ENCODE data around the gene GAL3ST3. TPM values are rescaled to one million over a fixed set of nuclear protein-coding genes. Genes with fewer than 3 reads are reported as not detected.

The GAL3ST3 gene
- total and polyA plus RNA-seq, 2 donors: 0.25 to 0.42 TPM

Other genes with a start within 250 kb of the GAL3ST3 start
- 0.38 TPM for gene SNX32, start 215.2 kb downstream of the GAL3ST3 start, total RNA-seq
- 1.1 TPM for gene SNX32, start 215.2 kb downstream of the GAL3ST3 start, polyA plus RNA-seq
- 1,006 TPM for gene CFL1, start 191.0 kb downstream of the GAL3ST3 start, total RNA-seq
- 673 TPM for gene CFL1, start 191.0 kb downstream of the GAL3ST3 start, polyA plus RNA-seq
- 46.8 TPM for gene MUS81, start 188.7 kb downstream of the GAL3ST3 start, total RNA-seq
- 127 TPM for gene MUS81, start 188.7 kb downstream of the GAL3ST3 start, polyA plus RNA-seq
- gene EFEMP2, start 176.4 kb downstream of the GAL3ST3 start, total RNA-seq: 11.9 TPM
- 41.8 TPM for gene EFEMP2, start 176.4 kb downstream of the GAL3ST3 start, polyA plus RNA-seq
- gene CTSW, start 169.3 kb downstream of the GAL3ST3 start, total RNA-seq: 18.5 TPM
- gene CTSW, start 169.3 kb downstream of the GAL3ST3 start, polyA plus RNA-seq: 4.2 TPM
- gene FIBP, start 160.7 kb downstream of the GAL3ST3 start, total RNA-seq: 71.0 TPM
- 70.9 TPM for gene FIBP, start 160.7 kb downstream of the GAL3ST3 start, polyA plus RNA-seq
- 30.5 TPM for gene CCDC85B, start 158.5 kb downstream of the GAL3ST3 start, total RNA-seq
- 20.2 TPM for gene CCDC85B, start 158.5 kb downstream of the GAL3ST3 start, polyA plus RNA-seq
- gene FOSL1, start 148.8 kb downstream of the GAL3ST3 start, total RNA-seq: 0.14 TPM
- 3.8 TPM for gene FOSL1, start 148.8 kb downstream of the GAL3ST3 start, polyA plus RNA-seq
- 11.0 TPM for gene C11orf68, start 130.1 kb downstream of the GAL3ST3 start, total RNA-seq
- 38.8 TPM for gene C11orf68, start 130.1 kb downstream of the GAL3ST3 start, polyA plus RNA-seq
- 200 TPM for gene DRAP1, start 129.7 kb downstream of the GAL3ST3 start, total RNA-seq
- 131 TPM for gene DRAP1, start 129.7 kb downstream of the GAL3ST3 start, polyA plus RNA-seq
- gene TSGA10IP, start 103.7 kb downstream of the GAL3ST3 start, total RNA-seq: 0.09 TPM
- gene TSGA10IP, start 103.7 kb downstream of the GAL3ST3 start, polyA plus RNA-seq: 0.05 TPM
- gene SART1, start 87.4 kb downstream of the GAL3ST3 start, total RNA-seq: 35.4 TPM
- 97.5 TPM for gene SART1, start 87.4 kb downstream of the GAL3ST3 start, polyA plus RNA-seq
- 24.7 TPM for gene EIF1AD, start 47.0 kb downstream of the GAL3ST3 start, total RNA-seq
- 17.8 TPM for gene EIF1AD, start 47.0 kb downstream of the GAL3ST3 start, polyA plus RNA-seq
- 64.7 TPM for gene BANF1, start 46.7 kb downstream of the GAL3ST3 start, total RNA-seq
- 172 TPM for gene BANF1, start 46.7 kb downstream of the GAL3ST3 start, polyA plus RNA-seq
- gene CST6, start 37.2 kb downstream of the GAL3ST3 start, total RNA-seq: 0.66 TPM
- 23.0 TPM for gene CST6, start 37.2 kb downstream of the GAL3ST3 start, polyA plus RNA-seq
- gene CATSPER1, start 22.7 kb downstream of the GAL3ST3 start, total RNA-seq: 0.14 TPM
- gene CATSPER1, start 22.7 kb downstream of the GAL3ST3 start, polyA plus RNA-seq: 0.34 TPM
- gene SF3B2, start 3.2 kb upstream of the GAL3ST3 start, total RNA-seq: 127 TPM
- gene SF3B2, start 3.2 kb upstream of the GAL3ST3 start, polyA plus RNA-seq: 147 TPM
- gene PACS1, start 21.1 kb upstream of the GAL3ST3 start, total RNA-seq: 9.2 TPM
- 29.5 TPM for gene PACS1, start 21.1 kb upstream of the GAL3ST3 start, polyA plus RNA-seq
- gene KLC2, start 208.5 kb upstream of the GAL3ST3 start, total RNA-seq: 12.6 TPM
- 36.5 TPM for gene KLC2, start 208.5 kb upstream of the GAL3ST3 start, polyA plus RNA-seq
- 80.8 TPM for gene RAB1B, start 219.5 kb upstream of the GAL3ST3 start, total RNA-seq
- gene RAB1B, start 219.5 kb upstream of the GAL3ST3 start, polyA plus RNA-seq: 105 TPM
- gene CNIH2, start 229.0 kb upstream of the GAL3ST3 start, total RNA-seq: 1.6 TPM
- gene CNIH2, start 229.0 kb upstream of the GAL3ST3 start, polyA plus RNA-seq: 1.6 TPM
- 44.2 TPM for gene YIF1A, start 240.0 kb upstream of the GAL3ST3 start, total RNA-seq
- gene YIF1A, start 240.0 kb upstream of the GAL3ST3 start, polyA plus RNA-seq: 57.3 TPM
- not detected for gene TMEM151A, start 242.7 kb upstream of the GAL3ST3 start, total RNA-seq
- gene TMEM151A, start 242.7 kb upstream of the GAL3ST3 start, polyA plus RNA-seq: 0.02 TPM

Measured in thymus (tissue), 2 donors.